Heart left ventricle (tissue), 13 donors: ENCODE measurements around the gene RAP1B.

ENCODE experiments used
- CTCF ChIP-seq, 12 donors: fragments of 200-600 bp; sonication (generic) in 4 of 12; IDR thresholded peaks; one replicate each; pipeline versions ENCODE4 v1.5.0 to v1.8.0; 2018 to 2022; ENCODE audit warnings: antibody characterized with exemption in 12 of 12, mild to moderate bottlenecking in 5 of 12
- POLR2A ChIP-seq, 2 donors: fragments of 450-650 bp; IDR thresholded peaks; one replicate each; pipeline ENCODE4 v1.6.1; 2017; ENCODE audit warnings: antibody characterized with exemption in 2 of 2, mild to moderate bottlenecking in 2 of 2, moderate library complexity in 2 of 2
- donor health status: ischemic (EF 13 %, LVEDD 7.1; RV severe dilation, severe dysfunction).
- donor health status: DM: no; HTN: yes; CAD: no.
- donor health status: DM: no; HTN: no; CAD: no.
- donor health status: ischemic (EF 25% LVEDD 6.9; RV normal size, moderate dysfunction).
- donor health status: ischemic (EF 25% LVEDD 5.7; RV mildly dilated, moderate dysfunction).
- donor health status: ischemic (EF 35%, LVEDD 5.7; RV mildly dilated, moderate dysfunction).
- donor health status: nonischemic (EF 11% LVEDD 7.7; RV severe dilation, severe dysfunction).
- donor health status: DM: yes; HTN: yes; CAD: no.
- donor health status: PGD.
- donor health status: ischemic (EF 29% LVEDD 5.4; RV normal size, mild dysfunction).
- donor health status: nonischemic (EF 23%, LVEDD 6.1; RV moderate dilation, normal function).

DNA sequence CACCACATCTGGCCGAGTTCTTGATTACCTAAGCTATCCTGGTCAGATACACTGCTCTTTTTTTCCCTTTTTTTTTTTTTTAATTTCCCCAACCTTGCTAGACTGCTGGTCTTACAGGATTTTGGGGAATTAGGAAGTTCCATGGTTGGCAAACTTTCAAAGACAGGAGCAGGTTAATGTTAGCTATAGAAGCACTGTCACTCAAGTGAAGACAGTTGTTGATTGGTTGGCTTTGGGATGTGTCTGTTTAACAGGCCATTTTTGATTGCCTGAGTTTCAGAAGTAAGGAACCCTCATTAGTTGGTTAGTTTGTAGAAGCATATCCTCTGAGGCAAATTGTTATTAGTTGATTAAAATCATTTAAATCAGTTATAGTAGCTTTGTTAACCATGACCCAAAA, 36.8 kb downstream of the RAP1B start:
- no peak for TF ChIP-seq CTCF (IDR thresholded peaks at IDR 0.05)
- no peak for TF ChIP-seq POLR2A (IDR thresholded peaks at IDR 0.05)
